Ishikawa (cell line): ENCODE results near the gene TRABD.

Experiments used
- CREB1 ChIP-seq: IDR thresholded peaks from 2 replicates; pipeline ENCODE4 v1.6.1; 2012; ENCODE audit warnings: low read depth
- EP300 ChIP-seq: IDR thresholded peaks from 2 replicates; pipeline ENCODE4 v1.6.1; 2012; ENCODE audit warnings: borderline replicate concordance
- FOXM1 ChIP-seq: IDR thresholded peaks from 2 replicates; pipeline ENCODE4 v1.6.1; 2012; ENCODE audit warnings: low read depth, borderline replicate concordance
- NFIC ChIP-seq: IDR thresholded peaks from 2 replicates; pipeline ENCODE4 v1.6.1; 2012
- RAD21 ChIP-seq: IDR thresholded peaks from 2 replicates; pipeline ENCODE4 v1.6.1; 2012; ENCODE audit warnings: low read depth
- REST ChIP-seq: IDR thresholded peaks from 2 replicates; pipeline ENCODE4 v1.6.1; 2012; ENCODE audit warnings: low read depth, mild to moderate bottlenecking
- TEAD4 ChIP-seq: IDR thresholded peaks from 2 replicates; pipeline ENCODE4 v1.6.1; 2012
- YY1 ChIP-seq: IDR thresholded peaks from 2 replicates; pipeline ENCODE4 v1.6.1; 2012; ENCODE audit warnings: low read depth
- TF ChIP-seq, protein P1 (sequence below): IDR thresholded peaks from 2 replicates; pipeline ENCODE4 v1.6.1; 2012

GRCh38 chr22:50243685-50244419 is 58.1 kb downstream of the TRABD start:
- TF ChIP-seq EP300 (no peak), FOXM1 (no peak), RAD21 (no peak), NFIC (no peak), YY1 (no peak), REST (no peak), CREB1 (no peak), TEAD4 (no peak)
- TF ChIP-seq, protein P1, sequence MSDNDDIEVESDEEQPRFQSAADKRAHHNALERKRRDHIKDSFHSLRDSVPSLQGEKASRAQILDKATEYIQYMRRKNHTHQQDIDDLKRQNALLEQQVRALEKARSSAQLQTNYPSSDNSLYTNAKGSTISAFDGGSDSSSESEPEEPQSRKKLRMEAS: no peak
